Middle frontal gyrus (tissue), 1 donor: ENCODE results near the gene DEXI.
A peak's percentile ranks its signal among the peaks of the same experiment; 100 is the strongest.
"Not testable (repeated sequence)": the region's sequence is repeated elsewhere in the genome, so short reads cannot be mapped to it uniquely, and the experiment has no call there.

ENCODE experiments used
- DNase-seq: peaks from one replicate; pipeline ENCODE4 v3.0.0-alpha.2; 2015; ENCODE audit warnings: low spot score; ENCODE audit errors: extremely low spot score

The DEXI gene

DNA sequence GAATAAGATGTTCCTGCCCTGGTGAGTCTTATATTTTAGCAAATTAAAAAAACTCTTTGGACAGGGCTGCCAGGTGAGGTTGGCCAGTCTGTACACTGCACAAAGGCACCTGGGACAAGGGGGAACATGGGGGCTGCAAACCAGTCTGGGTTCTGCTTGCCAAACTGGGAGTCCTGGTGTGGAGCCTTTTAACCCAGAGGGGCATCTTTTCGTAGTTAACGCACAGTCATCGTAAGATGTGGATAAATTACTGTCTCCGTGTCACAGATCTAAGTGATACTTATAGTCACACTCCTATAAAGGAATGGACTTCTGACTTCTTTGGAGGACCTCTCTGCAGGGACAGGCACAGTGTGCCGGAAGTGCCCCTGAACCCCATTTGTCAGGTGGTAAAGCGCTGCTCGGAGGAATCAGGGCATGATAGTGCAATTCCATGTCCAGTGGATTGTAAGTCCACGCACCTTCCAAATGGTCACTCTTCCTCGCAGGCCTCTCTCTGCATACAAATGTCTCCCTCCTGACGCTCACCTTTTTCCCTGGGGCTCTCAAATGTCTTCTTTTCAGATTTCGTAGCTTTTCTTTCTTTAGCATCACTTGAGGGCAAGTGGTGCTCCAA is 14.7 kb downstream of the DEXI start:
- DNase-seq: no peak

DNA sequence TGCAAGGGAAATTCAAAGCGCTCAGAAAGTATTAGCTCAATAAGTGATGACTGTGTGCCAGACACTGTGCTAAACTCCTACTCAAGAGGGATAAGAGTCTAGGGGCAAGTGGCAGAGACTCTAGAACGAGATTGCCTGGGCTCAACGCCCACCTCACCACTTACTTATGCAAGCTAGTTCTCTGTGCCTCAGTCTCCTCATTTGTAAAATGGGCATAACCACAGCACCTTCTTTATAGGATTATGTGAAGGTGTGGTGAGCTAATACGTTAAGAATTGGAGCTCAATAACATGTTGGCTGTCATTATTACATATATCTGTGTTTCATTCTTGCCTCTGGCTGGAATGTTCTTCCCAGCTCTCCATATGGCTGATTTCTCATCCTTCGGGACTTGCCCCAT is 15.4 kb downstream of the DEXI start:
- no peak for DNase-seq

DNA sequence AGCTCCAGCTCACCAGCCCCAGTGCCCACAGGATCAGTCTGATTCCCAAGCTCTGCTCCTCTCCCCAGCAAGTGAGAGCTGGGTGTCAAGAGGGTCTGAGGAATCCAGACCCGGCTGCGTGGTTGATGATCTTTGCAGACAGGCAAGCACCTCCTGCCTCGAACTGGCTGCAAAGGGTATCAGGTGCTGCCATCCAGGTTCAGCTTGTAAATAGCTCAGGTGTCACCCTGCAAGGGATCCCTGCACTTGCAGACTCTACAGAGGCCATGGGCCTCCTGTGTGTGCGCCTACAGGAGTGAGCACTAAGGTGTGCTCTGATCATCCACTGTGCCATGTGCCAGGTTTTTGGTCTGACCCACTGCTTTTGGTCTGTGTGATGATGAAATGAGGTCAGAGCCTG is 16.2 kb downstream of the DEXI start:
- no peak for DNase-seq

DNA sequence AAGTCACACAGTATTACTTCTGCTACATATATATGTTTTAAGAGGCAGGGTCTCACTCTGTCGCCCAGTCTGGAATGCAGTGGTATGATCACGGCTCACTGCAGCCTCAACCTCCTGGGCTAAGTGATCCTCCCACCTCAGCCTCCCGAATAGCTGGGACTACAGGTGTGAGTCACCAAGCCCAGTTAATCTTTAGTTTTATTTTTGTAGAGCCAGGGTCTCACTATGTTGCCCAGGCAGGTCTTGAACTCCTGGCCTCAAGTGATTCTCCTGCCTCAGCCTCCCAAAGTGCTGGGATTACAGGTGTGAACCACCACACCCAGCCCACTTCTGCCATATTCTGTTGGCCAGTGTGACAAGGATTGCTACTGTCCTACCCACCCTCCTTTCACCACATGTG is 17.0 kb downstream of the DEXI start:
- not testable (repeated sequence) for DNase-seq

DNA sequence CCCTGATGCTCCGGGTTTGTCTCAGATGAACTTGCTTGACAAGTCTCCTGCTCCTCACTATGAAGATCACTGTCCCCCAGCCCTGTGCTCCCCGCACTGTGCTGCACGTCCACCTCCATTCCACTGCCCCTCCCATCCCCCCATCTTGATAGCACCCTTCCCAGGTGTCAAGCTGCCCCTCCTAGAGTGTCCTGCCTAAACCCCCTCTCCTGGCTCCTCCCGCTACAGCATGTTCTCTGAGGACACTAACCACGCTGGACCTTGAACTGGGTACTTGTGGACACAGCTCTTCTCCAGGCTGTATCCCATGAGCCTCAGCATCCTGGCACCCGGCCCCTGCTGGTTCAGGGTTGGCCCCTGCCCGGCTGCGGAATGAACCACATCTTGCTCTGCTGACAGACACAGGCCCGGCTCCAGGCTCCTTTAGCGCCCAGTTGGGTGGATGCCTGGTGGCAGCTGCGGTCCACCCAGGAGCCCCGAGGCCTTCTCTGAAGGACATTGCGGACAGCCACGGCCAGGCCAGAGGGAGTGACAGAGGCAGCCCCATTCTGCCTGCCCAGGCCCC is 18.5 kb downstream of the DEXI start:
- no peak for DNase-seq

DNA sequence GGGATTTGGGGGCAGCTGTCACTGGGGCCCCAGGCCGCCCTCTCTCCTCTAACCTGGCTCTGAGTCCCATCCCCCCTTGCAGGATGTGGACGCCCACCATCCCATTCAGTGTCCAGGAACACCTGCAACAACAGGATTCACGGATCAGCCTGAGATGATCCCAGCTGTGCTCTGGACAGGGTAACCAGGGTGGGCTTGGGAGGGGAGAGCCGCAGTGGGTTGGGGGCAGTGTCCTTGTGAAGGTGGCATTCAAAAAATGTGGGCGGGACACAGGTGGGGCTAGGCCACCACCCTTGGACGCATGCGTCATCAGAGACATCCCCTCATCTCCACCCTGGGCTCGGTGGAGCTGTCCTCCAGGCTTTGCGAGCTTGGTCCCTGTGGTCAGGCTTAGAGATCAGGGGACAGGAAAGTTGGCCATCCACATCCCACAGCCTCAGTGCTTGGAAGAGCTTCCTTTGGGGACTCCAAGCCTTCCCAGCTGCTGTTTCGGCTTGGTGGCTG is 19.1 kb downstream of the DEXI start:
- DNase-seq: no peak

DNA sequence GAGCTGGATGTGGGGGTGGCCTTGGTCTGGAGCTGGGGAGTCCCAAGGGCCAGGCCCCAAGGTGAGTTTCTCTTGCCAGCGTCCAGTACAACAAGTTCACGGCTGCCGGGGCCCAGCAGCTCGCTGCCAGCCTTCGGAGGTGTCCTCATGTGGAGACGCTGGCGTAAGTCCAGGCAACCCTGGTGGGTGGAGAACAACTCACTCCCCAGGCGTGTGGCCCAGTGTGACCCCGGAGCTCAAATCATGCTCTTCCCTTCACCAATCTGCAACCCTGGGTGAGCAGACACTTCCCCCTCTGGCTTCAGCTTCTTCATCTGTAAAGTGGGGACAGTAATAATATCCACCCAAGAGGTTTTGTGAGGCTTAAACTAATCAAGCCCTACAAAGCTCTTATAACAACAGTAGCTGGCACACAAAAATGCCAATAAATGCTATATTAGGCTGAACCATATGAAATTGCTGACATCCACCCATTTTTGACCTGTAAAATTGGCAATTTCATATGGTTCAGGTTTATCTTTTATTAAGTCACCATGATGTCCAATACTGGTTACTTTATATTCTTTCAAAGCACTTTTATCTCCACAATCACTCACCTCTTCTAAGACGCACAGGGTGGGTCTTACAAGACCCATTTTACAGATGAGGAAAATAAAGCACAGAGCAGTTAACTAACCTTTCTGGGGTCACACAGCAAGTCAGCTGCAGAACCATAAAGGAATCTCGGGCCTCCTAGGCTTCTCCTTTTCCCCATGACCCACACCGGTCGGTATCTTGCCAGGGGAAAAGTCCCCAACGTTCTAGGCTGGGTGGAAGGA is 19.7 kb downstream of the DEXI start:
- DNase-seq: no peak

DNA sequence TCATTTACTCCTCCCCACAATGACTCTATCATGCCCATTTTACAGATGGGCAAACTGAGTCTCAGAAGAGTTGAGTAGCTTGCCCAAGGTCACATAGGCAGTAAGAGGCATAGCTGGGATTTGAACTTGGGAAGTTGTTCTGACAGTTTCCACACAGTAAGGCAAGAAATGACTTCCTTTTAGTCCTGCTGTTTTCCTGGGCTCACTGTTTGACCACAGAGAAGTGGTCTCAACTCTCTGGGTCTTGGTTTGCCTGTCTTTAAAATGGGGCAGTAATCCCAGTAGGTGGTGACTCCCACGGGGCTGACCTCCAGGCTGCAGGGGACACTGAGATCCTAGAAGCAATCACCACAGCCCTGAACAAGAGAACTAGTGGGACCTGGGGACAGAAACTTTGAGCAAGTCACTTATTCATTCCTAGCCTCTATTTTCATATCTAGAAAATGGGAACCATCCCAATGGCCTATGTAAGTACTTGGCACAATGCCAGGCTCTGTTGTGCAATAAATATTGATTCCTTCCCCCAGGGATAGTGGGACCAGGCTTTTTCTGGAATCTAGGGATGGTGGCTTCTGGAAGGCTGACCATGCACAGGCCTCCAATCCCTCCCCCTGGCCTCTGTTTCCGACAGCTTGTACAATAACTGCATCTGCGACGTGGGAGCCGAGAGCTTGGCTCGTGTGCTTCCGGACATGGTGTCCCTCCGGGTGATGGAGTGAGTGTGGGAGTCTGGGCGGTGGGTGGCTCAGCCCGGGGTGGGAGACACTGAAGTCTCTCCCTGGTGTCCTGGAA is 20.5 kb downstream of the DEXI start:
- DNase-seq: no peak

DNA sequence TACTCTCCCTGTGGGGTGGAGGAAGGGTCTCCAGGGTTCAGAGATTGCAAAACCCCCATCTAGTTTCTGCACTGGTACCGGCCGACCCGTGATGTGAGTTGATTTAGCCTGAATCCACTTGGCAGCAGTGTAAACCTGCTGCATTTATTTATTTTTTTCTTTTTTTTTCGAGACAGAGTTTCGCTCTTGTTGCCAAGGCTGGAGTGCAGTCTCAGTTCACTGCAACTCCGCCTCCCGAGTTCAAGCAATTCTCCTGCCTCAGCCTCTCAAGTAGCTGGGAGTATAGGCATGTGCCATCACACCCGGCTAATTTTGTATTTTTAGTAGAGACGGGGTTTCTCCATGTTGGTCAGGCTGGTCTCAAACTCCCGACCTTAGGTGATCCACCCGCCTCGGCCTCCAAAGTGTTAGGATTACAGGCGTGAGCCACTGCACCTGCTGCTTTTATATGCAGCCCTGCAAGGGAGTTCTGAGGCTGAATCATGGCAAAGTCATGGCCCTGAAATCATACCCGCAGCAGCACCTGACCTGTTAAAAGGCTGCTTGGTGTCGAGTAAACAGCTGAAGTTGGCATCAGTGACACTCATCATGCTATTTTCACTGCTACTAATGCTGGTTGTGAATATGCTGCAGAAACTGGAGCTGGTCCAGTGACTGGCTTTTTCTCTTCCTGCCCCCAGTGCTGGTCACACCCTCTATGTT is 21.4 kb downstream of the DEXI start:
- no peak for DNase-seq

DNA sequence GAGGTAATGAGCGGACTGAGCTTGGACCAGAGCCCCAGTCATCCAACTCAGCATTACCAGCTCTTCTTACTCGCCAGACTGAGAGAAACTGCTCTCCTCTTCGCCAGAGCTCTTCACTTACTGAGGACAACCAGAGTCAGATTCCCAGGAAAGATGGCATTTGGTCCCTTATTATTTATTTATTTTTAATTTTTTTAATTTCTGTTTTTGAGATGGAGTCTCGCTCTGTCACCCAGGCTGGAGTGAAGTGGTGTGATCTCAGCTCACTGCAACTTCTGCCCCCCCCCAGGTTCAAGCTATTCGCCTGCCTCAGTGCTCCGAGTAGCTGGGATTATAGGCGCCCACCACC is 23.3 kb downstream of the DEXI start:
- DNase-seq: no peak

DNA sequence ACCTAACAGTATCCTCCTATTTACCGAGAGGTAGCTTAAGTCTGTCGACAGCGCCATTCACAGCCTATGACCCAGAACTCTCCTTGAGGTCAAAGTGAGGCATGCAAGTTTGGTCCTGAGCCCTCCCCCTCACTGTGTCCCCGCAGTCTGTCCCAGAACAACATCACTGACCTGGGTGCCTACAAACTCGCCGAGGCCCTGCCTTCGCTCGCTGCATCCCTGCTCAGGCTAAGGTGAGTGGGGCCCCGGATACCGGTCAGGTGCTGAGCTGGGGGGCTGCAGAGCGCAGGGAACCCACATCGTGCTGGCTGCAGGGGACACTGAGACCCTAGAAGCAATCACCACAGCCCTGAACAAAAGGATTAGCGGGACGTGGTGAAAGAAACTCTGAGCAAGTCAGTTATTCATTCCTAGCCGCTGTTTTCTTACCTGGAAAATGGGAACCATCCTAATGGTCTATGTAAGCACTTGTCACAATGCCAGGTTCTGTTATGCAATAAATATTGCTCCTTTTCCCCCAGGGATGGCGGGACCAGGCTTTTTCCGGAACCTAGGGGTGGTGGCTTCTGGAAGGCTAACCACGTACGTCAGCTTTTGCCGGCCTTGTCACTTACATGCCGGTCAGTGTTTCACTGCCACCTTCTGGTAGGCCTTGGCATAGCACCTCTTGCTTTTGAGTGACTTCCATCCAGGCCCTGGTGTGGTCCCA is 23.8 kb downstream of the DEXI start:
- peak; percentile 83 for DNase-seq

DNA sequence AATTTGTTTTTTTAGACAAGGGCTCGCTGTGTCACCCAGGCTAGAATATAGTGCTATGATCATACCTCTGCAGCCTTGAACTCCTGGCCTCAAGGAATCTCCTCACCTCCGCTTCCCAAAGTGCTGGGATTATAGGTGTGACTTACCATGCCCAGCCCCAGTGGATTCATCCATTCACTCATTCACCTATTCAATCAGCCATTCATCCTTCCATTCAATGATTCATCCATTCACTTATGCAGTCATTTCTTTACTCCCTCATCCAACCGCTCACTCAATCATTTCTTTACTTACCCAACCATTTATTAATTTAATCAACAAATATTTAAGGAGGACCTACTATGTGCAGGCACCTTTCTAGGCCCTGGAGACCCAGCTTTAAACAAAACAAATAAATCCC is 25.7 kb downstream of the DEXI start:
- DNase-seq: no peak

DNA sequence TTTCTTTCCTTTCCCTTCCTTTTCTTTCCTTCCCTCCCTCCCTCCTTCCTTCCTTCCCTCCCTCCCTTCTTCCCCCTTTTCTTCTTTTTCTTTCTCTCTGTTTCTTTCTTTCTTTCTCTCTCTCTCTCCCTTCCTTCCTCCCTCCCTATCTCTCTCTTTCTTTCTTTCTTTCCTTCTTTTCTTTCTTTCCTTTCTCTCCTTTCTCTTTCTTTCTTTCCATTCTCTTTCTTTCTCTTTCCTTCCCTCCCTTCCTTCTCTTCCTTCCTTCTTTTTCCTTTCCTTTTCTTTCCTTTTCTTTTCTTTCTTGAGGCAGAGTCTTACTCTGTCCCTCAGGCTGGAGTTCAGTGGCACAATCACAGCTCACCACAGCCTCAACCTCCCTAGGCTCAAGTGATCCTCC is 31.0 kb downstream of the DEXI start:
- DNase-seq: no peak

DNA sequence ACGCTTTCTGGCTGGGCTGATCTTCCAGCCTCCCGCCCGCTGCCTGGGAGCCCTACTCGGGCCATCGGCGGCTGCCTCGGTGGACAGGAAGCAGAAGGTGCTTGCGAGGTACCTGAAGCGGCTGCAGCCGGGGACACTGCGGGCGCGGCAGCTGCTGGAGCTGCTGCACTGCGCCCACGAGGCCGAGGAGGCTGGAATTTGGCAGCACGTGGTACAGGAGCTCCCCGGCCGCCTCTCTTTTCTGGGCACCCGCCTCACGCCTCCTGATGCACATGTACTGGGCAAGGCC is 34.6 kb downstream of the DEXI start:
- DNase-seq: no peak

DNA sequence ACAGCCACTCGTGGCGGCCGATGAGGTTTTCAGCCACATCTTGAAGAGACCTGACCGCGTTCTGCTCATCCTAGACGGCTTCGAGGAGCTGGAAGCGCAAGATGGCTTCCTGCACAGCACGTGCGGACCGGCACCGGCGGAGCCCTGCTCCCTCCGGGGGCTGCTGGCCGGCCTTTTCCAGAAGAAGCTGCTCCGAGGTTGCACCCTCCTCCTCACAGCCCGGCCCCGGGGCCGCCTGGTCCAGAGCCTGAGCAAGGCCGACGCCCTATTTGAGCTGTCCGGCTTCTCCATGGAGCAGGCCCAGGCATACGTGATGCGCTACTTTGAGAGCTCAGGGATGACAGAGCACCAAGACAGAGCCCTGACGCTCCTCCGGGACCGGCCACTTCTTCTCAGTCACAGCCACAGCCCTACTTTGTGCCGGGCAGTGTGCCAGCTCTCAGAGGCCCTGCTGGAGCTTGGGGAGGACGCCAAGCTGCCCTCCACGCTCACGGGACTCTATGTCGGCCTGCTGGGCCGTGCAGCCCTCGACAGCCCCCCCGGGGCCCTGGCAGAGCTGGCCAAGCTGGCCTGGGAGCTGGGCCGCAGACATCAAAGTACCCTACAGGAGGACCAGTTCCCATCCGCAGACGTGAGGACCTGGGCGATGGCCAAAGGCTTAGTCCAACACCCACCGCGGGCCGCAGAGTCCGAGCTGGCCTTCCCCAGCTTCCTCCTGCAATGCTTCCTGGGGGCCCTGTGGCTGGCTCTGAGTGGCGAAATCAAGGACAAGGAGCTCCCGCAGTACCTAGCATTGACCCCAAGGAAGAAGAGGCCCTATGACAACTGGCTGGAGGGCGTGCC is 35.1 kb downstream of the DEXI start:
- DNase-seq: no peak

DNA sequence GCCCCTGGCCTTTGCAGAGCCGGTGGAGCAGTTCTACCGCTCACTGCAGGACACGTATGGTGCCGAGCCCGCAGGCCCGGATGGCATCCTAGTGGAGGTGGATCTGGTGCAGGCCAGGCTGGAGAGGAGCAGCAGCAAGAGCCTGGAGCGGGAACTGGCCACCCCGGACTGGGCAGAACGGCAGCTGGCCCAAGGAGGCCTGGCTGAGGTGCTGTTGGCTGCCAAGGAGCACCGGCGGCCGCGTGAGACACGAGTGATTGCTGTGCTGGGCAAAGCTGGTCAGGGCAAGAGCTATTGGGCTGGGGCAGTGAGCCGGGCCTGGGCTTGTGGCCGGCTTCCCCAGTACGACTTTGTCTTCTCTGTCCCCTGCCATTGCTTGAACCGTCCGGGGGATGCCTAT is 35.8 kb downstream of the DEXI start:
- no peak for DNase-seq

DNA sequence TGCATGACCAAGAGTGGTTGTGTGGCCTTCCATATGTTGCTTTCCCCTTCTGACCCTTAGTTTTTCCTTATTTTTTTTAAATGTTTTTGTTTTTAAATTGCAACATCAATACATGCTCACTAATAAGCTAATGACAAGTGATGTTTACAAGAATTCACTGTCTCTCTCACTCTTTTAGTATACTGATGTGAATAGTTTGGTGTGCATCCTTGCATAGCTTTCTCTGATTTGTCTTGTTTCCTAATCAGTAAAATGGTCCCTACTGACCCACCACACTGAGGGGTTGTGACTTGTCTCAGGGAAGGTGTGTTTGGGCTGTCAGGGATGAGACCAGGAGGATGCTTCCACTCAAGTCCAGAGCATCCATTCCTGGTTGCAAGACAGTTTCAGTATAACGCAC is 39.3 kb downstream of the DEXI start:
- no peak for DNase-seq

DNA sequence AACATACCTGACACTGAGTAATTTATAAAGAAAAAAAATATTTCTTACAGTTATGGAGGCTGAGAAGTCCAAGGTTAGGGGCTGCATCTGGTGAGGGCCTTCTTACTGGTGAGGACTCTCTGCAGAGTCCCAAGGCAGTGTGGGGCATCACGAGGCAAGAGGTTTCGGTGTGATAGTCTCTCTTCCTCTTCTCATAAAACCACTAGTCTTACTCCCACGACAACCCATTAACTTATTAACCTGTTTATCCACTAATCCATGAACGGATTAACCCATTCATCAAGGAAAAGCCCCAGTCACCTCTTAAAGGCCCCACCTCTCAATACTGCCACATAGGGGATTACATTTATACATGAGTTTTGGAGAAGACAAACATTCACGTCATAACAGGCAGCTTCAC is 45.1 kb downstream of the DEXI start:
- no peak for DNase-seq

DNA sequence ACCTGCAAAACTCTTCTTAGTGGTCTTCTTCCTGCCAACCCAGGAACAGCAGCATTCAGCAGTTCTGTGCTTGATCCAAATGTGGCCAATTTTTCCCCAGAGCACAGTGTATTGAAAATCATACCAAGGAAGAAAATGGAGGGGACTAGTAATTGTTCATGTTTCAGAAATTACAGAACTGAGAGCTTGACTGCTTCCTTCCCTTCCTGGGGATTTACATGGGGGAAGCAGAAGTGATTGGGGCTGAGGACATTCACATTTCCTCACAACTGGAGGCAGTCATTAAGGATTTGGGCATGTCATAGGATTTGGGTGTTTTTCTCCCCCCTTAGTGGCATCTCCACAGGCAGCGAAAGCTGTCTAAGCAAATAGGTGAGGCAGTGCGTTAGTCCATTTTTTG is 45.5 kb downstream of the DEXI start:
- no peak for DNase-seq

DNA sequence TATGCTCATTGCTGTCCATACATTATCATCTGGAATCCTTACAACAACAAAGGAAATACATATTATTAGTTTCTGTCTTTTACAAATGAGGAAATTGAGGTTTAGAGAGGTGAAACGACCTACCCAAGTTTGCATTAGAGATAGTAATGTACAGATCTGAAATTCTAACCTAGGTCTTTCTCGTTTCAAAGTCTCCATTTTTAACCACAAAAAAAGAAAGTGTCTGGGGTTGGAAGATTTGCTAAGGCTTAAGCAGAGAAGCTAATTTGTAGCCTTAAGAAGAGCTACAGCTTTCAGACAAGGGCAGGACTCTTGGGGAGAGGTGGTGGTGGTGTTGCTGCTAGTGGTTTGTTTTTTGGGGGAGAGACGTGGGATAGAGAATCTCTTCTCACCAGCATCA is 46.1 kb downstream of the DEXI start:
- DNase-seq: no peak
